Calu3 (cell line): Measurements from ENCODE around the gene DNAJC28. TPM values are rescaled to one million over a fixed set of nuclear protein-coding genes. Genes with fewer than 3 reads are reported as not detected.

Experiments used
- BruUV-seq: library from RNA; stranded (reverse); fragments of 400-500 nt; replicated peaks from 2 replicates; lab custom pipeline; 2021; lab: Mats Ljungman, UMichigan
- CTCF ChIA-PET: fragments of 300-600 bp; sonication (Branson Sonifier 250); formaldehyde crosslinking; loops from one replicate; lab custom pipeline; 2022; ENCODE audit warnings: antibody characterized with exemption; lab: Charles Lee
- DNase-seq: peaks from one replicate; pipeline ENCODE4 v3.0.0; 2022
- H3K27ac Mint-ChIP-seq: one replicate; pipeline ENCODE4 v1.8.0; 2022; ENCODE audit warnings: mixed read lengths; ENCODE audit not compliant: unreplicated experiment
- H3K27me3 Mint-ChIP-seq: one replicate; pipeline ENCODE4 v1.8.0; 2022; ENCODE audit warnings: mixed read lengths; ENCODE audit not compliant: unreplicated experiment
- H3K36me3 Mint-ChIP-seq: one replicate; pipeline ENCODE4 v1.8.0; 2022; ENCODE audit warnings: mild to moderate bottlenecking, moderate library complexity, mixed read lengths; ENCODE audit not compliant: insufficient read depth, unreplicated experiment
- H3K4me1 Mint-ChIP-seq: one replicate; pipeline ENCODE4 v1.8.0; 2022; ENCODE audit warnings: mild to moderate bottlenecking, low read depth, mixed read lengths; ENCODE audit not compliant: unreplicated experiment
- H3K4me3 Mint-ChIP-seq: one replicate; pipeline ENCODE4 v1.8.0; 2022; ENCODE audit warnings: mild to moderate bottlenecking, low read depth, moderate library complexity, mixed read lengths; ENCODE audit not compliant: unreplicated experiment
- H3K9me3 Mint-ChIP-seq: one replicate; pipeline ENCODE4 v1.8.0; 2022; ENCODE audit warnings: low read depth, mixed read lengths; ENCODE audit not compliant: unreplicated experiment
- intact Hi-C: fragments of 100-400 bp; cut with micrococcal nuclease; formaldehyde crosslinking; loops from one replicate; pipeline ENCODE4 v1.10.0; 2022; ENCODE audit not compliant: unreplicated experiment
- total RNA-seq: library from RNA; stranded (reverse); gene quantifications from 2 replicates; pipeline ENCODE4 v1.2.3, GENCODE V29; 2022
- TF ChIP-seq, protein P1 (sequence below): fragments of 200-600 bp; IDR thresholded peaks from one replicate; pipeline ENCODE4 v1.8.0; 2022; ENCODE audit warnings: antibody characterized with exemption; ENCODE audit not compliant: unreplicated experiment

The DNAJC28 gene
- total RNA-seq, 1 experiment from 2014 or later: 1.2 TPM

DNA sequence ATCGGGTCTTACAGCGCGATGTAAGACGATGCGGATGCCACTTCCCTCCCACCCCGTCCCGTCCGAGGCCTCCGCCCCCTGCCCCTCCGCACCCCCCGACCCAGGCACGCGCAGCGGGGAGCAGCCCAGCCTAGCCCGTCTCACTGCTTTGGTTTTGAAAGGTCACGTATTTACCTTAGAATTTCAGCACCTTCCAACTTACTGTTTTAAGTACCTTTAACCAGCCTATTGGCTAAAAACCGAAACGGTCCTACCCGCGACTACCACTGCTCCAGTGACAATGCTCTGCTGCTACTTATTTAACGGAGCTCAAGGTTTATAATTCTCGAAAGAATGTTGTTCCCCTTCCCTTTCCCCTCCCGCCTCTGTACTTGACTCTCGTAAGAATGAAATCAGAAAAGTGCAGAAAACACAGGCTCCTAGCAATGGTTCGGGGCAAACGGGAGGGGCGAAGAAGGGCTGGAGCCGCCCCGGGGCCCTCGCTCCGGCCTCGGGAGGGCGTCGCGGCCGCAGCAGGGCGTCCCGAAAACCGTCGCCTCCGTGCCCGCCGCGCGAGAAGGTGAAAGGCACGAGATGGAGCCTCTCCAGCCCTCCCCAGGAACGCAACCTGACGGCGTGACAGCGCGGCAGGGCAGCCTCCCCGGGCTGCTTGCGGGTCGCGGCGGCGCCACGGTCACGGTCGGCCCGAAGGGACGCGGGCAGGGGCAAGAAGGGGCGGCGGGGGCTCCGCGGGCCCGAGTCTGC lies 12.4 kb downstream of the DNAJC28 start:
- Mint-ChIP-seq H3K27me3 (no peaks in the 10 kb centered on the region), H3K4me3 (peak overlapping the region; percentile 73), H3K36me3 (peaks cover 30% of the 10 kb centered on the region), H3K9me3 (no peaks in the 10 kb centered on the region), H3K4me1 (no peaks in the 10 kb centered on the region), H3K27ac (peak overlapping the region; percentile 47)
- no TSS peak for BruUV-seq
- DNase-seq: peak; percentile 23
- intact Hi-C loops: no loop called here
- TF ChIP-seq, protein P1, sequence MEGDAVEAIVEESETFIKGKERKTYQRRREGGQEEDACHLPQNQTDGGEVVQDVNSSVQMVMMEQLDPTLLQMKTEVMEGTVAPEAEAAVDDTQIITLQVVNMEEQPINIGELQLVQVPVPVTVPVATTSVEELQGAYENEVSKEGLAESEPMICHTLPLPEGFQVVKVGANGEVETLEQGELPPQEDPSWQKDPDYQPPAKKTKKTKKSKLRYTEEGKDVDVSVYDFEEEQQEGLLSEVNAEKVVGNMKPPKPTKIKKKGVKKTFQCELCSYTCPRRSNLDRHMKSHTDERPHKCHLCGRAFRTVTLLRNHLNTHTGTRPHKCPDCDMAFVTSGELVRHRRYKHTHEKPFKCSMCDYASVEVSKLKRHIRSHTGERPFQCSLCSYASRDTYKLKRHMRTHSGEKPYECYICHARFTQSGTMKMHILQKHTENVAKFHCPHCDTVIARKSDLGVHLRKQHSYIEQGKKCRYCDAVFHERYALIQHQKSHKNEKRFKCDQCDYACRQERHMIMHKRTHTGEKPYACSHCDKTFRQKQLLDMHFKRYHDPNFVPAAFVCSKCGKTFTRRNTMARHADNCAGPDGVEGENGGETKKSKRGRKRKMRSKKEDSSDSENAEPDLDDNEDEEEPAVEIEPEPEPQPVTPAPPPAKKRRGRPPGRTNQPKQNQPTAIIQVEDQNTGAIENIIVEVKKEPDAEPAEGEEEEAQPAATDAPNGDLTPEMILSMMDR: no peak
- CTCF ChIA-PET: interaction anchor here (0.9 to 1.3 kb wide), 4 partner anchors 12 to 416 kb away, joined by 6 to 11 read pairs (median 6); partner anchors contain the start of gene DNAJC28

DNA sequence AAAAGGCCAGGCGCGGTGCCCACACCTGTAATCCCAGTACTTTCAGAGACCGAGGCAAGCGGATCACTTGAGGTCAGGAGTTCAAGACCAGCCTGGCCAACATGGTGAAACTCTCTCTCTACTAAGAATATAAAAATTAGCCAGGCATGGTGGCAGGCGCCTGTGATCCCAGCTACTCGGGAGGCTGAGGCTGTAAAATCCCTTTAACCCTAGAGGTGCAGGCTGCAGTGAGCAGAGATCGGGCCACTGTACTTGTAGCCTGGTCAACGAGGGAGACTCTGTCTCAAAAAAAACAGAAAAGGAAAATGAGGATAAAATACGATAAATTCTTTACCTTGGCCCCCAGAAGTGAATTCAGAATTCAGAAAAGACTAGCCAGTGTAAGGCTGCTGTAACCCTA lies 13.3 kb downstream of the DNAJC28 start:
- CTCF ChIA-PET: no interaction called here
- Mint-ChIP-seq H3K27me3 (no peaks in the 10 kb centered on the region), H3K27ac (peak overlapping the region; percentile 47), H3K4me3 (peak overlapping the region; percentile 73), H3K4me1 (no peaks in the 10 kb centered on the region), H3K36me3 (peaks cover 30% of the 10 kb centered on the region), H3K9me3 (no peaks in the 10 kb centered on the region)
- intact Hi-C loops: no loop called here
- TF ChIP-seq, protein P1: no peak
- no TSS peak for BruUV-seq
- no peak for DNase-seq

DNA sequence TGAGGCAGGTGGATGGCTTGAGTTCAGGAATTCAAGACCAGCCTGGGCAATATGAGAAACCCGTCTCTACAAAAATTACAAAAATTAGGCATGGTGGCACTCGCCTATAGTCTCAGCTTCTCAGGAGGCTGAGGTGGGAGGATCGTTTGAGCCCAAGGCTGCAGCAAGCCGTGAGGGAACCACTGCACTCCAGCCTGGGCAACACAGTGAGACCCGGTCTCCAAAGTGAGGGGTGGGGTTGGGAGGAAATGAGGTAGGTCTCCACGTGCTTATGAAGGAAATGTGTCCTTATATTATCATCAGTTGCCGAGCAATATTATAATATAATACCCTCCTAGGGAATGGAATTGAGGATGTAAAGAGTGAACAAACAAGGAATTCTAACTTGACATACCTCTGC lies 14.4 kb downstream of the DNAJC28 start:
- TF ChIP-seq, protein P1: no peak
- CTCF ChIA-PET: no interaction called here
- Mint-ChIP-seq H3K9me3 (no peaks in the 10 kb centered on the region), H3K27me3 (no peaks in the 10 kb centered on the region), H3K36me3 (peaks cover 33% of the 10 kb centered on the region), H3K27ac (no peak overlapping the region), H3K4me3 (no peak overlapping the region), H3K4me1 (no peaks in the 10 kb centered on the region)
- no TSS peak for BruUV-seq
- DNase-seq: no peak
- intact Hi-C loops: no loop called here

DNA sequence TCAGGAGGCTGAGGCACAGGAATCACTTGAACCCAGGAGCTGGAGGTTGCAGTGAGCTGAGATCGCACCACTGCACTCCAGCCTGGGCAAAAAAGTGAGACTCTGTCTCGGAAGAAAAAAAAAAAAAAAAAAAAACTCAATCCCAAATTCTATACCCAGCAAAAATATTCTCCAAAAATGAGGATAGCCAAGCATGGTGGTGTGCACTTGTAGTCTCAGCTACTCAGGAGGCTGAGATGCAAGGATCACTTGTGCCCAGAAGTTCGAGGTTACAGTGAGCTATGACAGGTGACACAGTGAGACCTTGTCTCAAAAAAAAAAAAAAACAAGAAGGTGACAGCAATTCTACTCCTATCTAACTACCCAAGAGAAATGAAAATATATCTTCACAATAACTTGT lies 18.2 kb downstream of the DNAJC28 start:
- Mint-ChIP-seq H3K4me1 (no peaks in the 10 kb centered on the region), H3K9me3 (no peaks in the 10 kb centered on the region), H3K27ac (no peak overlapping the region), H3K36me3 (peaks cover 6% of the 10 kb centered on the region), H3K27me3 (no peaks in the 10 kb centered on the region), H3K4me3 (no peak overlapping the region)
- DNase-seq: no peak
- intact Hi-C loops: no loop called here
- BruUV-seq: no TSS peak
- CTCF ChIA-PET: interaction anchor here (0.6 kb wide), 1 partner anchor 70 kb away, joined by 3 read pairs; the partner anchor contains the start of gene SON
- TF ChIP-seq, protein P1: no peak
